GM12864 (cell line): ENCODE data around the gene COP1.

Experiments
- DNase-seq: peaks from one replicate; pipeline ENCODE4 v3.0.0-alpha.2; 2011; ENCODE audit warnings: low read depth
- H3K4me3 ChIP-seq: 2 replicates; pipeline ENCODE4 v1.5.1; 2011; ENCODE audit warnings: mild to moderate bottlenecking, low read depth, low read length, control low read depth
- TF ChIP-seq, protein P1 (sequence below): IDR thresholded peaks from 2 replicates; pipeline ENCODE4 v1.5.1; 2011; ENCODE audit warnings: low read depth, mild to moderate bottlenecking, moderate library complexity, low read length, control low read depth, inconsistent platforms; ENCODE audit errors: missing control alignments

The COP1 gene

DNA sequence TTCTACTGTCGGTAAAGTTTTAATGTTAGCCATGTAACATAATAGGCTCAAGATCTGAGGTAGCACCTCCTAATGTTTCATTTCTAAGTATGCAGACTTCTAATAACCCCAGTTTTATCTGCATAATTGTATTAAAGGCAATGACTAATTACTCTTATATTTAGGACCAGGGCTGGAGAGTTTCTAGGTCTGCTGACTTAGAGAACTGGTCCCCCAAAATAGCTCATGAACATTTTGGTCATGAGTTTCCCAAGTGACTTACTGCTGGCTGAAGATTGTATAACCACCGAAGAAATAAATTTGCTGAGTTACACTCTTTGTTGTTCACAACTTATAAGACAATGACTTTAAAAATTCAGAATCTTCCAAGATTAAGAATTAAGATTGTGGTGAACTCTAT lies 265.9 kb downstream of the COP1 start:
- no peak for DNase-seq
- H3K4me3 ChIP-seq: no peak overlapping the region
- TF ChIP-seq, protein P1, sequence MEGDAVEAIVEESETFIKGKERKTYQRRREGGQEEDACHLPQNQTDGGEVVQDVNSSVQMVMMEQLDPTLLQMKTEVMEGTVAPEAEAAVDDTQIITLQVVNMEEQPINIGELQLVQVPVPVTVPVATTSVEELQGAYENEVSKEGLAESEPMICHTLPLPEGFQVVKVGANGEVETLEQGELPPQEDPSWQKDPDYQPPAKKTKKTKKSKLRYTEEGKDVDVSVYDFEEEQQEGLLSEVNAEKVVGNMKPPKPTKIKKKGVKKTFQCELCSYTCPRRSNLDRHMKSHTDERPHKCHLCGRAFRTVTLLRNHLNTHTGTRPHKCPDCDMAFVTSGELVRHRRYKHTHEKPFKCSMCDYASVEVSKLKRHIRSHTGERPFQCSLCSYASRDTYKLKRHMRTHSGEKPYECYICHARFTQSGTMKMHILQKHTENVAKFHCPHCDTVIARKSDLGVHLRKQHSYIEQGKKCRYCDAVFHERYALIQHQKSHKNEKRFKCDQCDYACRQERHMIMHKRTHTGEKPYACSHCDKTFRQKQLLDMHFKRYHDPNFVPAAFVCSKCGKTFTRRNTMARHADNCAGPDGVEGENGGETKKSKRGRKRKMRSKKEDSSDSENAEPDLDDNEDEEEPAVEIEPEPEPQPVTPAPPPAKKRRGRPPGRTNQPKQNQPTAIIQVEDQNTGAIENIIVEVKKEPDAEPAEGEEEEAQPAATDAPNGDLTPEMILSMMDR: no peak

DNA sequence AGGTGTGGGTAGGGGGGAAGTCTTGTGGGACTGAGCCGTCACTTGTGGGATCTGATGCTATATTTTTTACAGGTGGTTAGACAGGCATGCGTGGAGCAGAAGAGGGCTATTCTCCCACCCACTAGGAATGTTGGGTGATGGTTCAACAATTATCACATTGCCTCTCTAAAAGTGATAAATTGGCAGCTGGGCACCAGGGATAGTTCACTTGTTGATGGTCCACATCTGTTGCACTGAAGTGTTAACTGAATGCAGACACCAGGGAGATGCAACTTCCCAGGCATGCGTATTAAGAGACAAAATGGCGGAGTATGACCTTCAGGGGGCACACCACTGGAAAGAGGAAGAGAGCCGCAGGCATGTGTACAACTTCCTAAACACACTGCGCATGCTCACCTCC lies 270.4 kb downstream of the COP1 start:
- TF ChIP-seq, protein P1: no peak
- H3K4me3 ChIP-seq: no peak overlapping the region
- DNase-seq: no peak

DNA sequence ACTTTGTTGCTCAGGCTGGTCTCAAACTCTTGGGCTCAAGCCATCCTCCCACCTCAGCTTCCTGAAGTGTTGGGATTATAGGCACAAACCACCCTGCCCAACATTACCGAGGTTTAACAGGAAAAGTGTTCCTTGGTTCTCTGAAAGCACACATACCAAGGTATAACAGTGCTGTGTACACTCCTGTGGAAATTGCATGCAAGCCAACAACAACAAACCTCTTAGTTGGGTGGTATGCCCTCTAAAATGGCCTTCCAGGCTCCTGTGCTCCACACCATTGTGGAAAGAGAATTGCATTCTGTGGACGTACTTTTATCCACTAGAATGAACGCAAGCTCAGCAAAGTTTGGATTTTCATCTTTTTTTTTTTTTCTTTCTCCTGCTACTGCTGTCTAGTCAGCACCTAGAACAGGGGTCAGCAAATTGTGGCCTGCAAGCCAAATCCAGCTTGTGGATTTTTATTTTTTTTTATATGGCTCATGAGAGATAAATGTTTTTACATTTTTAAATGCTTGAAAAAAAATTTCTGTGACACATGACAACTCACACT lies 271.4 kb downstream of the COP1 start:
- no peak overlapping the region for H3K4me3 ChIP-seq
- no peak for DNase-seq
- TF ChIP-seq, protein P1: no peak

DNA sequence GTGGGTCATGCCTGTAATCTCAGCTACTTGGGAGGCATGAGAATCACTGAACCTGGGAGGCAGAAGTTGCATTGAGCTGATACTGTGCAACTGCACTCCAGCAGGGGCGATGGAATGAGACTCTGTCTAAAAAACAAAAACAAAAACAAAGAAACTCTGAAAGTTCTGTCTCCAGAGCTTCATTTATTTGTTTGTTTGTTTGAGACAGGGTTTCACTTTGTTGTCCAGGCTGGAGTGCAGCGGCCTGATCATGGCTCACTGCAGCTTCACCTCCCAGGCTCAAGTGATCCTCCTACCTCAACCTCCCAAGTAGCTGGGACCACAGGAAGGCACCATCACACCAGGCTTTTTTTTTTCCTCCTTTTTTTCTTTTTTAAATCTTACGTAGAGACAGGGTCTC lies 271.9 kb downstream of the COP1 start:
- no peak for DNase-seq
- TF ChIP-seq, protein P1: no peak
- no peak overlapping the region for H3K4me3 ChIP-seq

DNA sequence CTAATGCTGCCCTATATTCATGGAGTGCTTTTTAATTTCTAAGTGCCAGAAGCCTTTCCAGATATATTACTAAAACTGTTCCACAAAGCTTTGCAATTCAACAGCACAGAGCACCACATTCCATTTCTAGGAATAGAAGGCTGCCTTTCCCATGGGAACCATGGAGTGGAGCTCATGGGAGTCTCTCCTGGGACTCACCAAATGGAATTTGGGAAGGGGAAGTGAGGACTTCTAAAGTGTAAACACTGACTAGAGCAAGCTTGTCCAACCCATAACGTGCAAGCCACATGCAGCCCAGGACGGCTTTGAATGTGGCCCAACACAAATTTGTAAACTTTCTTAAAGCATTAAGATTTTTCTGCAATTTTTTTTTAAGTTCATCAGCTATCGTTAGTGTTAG lies 273.3 kb downstream of the COP1 start:
- H3K4me3 ChIP-seq: no peak overlapping the region
- TF ChIP-seq, protein P1: no peak
- DNase-seq: no peak

DNA sequence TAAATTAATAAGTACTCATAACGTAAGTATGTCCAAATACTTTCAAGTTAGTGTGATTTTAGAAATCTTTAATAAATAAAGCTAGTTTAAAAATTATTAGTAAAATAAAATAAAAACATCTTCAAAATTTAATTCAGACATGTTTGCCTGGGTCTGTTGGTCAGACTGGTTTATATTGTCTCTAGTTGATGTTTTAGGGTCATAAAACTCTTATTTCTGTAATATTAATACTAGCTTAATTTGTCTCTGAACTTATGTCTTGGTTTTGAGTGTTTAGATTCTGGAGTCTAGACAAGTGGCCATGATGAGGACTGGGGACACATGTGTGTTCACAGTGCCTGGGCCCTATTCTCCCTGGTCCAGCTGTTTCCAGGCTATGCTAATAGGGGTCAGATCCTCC lies 279.1 kb downstream of the COP1 start:
- TF ChIP-seq, protein P1: no peak
- DNase-seq: no peak
- H3K4me3 ChIP-seq: no peak overlapping the region

DNA sequence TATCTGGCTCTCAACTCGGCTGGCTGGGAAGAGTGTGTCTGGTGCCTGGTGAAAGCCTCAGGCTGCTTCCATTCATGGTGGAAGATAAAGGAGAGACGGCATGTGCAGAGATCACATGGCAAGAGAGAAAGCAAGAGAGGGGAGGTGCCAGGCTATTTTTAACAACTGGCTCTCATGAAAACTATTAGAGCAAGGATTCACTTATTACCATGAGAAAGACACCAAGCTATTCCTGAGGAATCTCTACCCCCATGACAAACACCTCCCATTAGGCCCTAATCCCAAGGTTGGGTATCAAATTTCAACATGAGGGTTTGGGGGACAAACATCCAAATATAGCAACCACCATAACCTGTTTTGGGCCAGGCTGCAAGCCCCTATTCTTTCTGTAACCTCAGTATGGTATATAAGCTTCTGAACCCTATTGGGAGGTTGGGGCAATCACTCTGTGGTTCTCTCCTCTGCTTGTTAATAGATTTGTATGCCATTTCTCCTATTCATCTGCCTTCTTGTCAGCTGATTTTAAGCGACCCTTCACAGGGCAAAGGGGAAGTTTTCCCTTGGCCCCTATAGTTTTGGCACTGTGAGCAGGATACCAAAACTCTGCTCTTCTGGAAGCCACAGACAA lies 284.7 kb downstream of the COP1 start:
- no peak overlapping the region for H3K4me3 ChIP-seq
- no peak for DNase-seq
- TF ChIP-seq, protein P1: no peak
